Stomach (tissue), 9 donors: ENCODE results near the gene MARCHF3. TPM values are rescaled to one million over a fixed set of nuclear protein-coding genes. Genes with fewer than 3 reads are reported as not detected.

ENCODE experiments used
- DNase-seq, 2 donors: peaks; one replicate each; pipeline versions ENCODE4 v3.0.0 to v3.0.0-alpha.2; 2013 to 2019
- H3K27ac ChIP-seq, 5 donors: fragments of 200-600 bp in 4 of 5; sonication (generic) in 4 of 5; one replicate each; pipeline ENCODE4 v1.5.1; 2013 to 2019; ENCODE audit warnings: mild to moderate bottlenecking in 1 of 5, moderate library complexity in 1 of 5
- H3K27me3 ChIP-seq, 3 donors: fragments of 200-600 bp; sonication (generic); one replicate each; pipeline ENCODE4 v1.5.1; 2017 to 2019; ENCODE audit warnings: mixed run types in 1 of 3
- H3K36me3 ChIP-seq, 4 donors: fragments of 200-600 bp; sonication (generic); 1 replicate in 3 of 4; 2 replicates in 1 of 4; pipeline ENCODE4 v1.5.1; 2016 to 2019
- H3K4me1 ChIP-seq, 4 donors: fragments of 200-600 bp; sonication (generic); one replicate each; pipeline ENCODE4 v1.5.1; 2016 to 2019
- H3K4me3 ChIP-seq, 4 donors: fragments of 200-600 bp; sonication (generic) in 3 of 4; one replicate each; pipeline ENCODE4 v1.5.1; 2016 to 2019; ENCODE audit warnings: mild to moderate bottlenecking in 1 of 4
- H3K9me3 ChIP-seq, 4 donors: fragments of 200-600 bp; sonication (generic); one replicate each; pipeline ENCODE4 v1.5.1; 2016 to 2019
- EP300 ChIP-seq: sonication (generic); formaldehyde crosslinking; IDR thresholded peaks from one replicate; pipeline ENCODE4 v1.6.1; 2017; ENCODE audit warnings: antibody characterized with exemption
- POLR2A ChIP-seq, 4 donors: fragments of 450-650 bp; IDR thresholded peaks; one replicate each; pipeline ENCODE4 v1.6.1; 2016; ENCODE audit warnings: antibody characterized with exemption in 4 of 4, control low read depth in 2 of 4, mild to moderate bottlenecking in 1 of 4, moderate library complexity in 1 of 4
- POLR2AphosphoS5 ChIP-seq, 3 donors: sonication (generic); formaldehyde crosslinking; IDR thresholded peaks; one replicate each; pipeline ENCODE4 v1.6.1; 2016; ENCODE audit warnings: antibody characterized with exemption in 3 of 3
- WGBS, 5 donors: extraction: QIAGEN DNeasy Blood & Tissue Kit in 3 of 5; methylation state at CpG; one replicate each; pipeline versions ENCODE4 v1.1.5 to v1.1.7; 2013 to 2018; 5-methylcytosine and 5-hydroxymethylcytosine counted together
- intact Hi-C: fragments of 100-400 bp; cut with DNase I; formaldehyde crosslinking; loops from one replicate; pipeline ENCODE4 v1.15.1; 2023; ENCODE audit warnings: low total_unique reads
- polyA plus RNA-seq, 3 donors: library from polyadenylated mRNA; stranded (reverse); fragments of 200-250 nt; gene quantifications; one replicate each; pipeline ENCODE4 v1.2.3, GENCODE V29; 2013
- total RNA-seq, 5 donors: library from RNA; depleted of rRNA; stranded (reverse); fragments of >200 nt; gene quantifications; one replicate each; pipeline versions ENCODE4 v1.1.0 to v1.2.3, GENCODE V29; 2014 to 2016
- TF ChIP-seq, protein P1 (sequence below), 7 experiments: fragments of 450-650 bp in 4 of 7; fragments of 200-600 bp in 3 of 7; sonication (generic) in 3 of 7; IDR thresholded peaks; one replicate each; pipeline ENCODE4 v1.5.1; 2016 to 2019; ENCODE audit warnings: antibody characterized with exemption in 7 of 7, control low read depth in 2 of 7, mild to moderate bottlenecking in 1 of 7
- donor health status: healthy with polysubstance abuse.
- donor health status: Bipolar disorder and iron deficiency.
- donor health status: healthy.

Gene MARCHF3
- total and polyA plus RNA-seq, 8 donors = 1.1 to 11.9 (median 2.6) TPM; not detected in 1

- no peak overlapping the region for H3K27ac ChIP-seq
- H3K9me3 ChIP-seq = no peaks in the 10 kb centered on the region
- WGBS, 5 donors = 82 to 94% (median 90%) methylated on average over 5 of the region's 5 CpGs
- H3K27me3 ChIP-seq = no peaks in the 10 kb centered on the region
- no peak for TF ChIP-seq POLR2A (IDR thresholded peaks at IDR 0.05)
- no peak for TF ChIP-seq POLR2AphosphoS5 (IDR thresholded peaks at IDR 0.05)
- TF ChIP-seq, protein P1, sequence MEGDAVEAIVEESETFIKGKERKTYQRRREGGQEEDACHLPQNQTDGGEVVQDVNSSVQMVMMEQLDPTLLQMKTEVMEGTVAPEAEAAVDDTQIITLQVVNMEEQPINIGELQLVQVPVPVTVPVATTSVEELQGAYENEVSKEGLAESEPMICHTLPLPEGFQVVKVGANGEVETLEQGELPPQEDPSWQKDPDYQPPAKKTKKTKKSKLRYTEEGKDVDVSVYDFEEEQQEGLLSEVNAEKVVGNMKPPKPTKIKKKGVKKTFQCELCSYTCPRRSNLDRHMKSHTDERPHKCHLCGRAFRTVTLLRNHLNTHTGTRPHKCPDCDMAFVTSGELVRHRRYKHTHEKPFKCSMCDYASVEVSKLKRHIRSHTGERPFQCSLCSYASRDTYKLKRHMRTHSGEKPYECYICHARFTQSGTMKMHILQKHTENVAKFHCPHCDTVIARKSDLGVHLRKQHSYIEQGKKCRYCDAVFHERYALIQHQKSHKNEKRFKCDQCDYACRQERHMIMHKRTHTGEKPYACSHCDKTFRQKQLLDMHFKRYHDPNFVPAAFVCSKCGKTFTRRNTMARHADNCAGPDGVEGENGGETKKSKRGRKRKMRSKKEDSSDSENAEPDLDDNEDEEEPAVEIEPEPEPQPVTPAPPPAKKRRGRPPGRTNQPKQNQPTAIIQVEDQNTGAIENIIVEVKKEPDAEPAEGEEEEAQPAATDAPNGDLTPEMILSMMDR (IDR thresholded peaks at IDR 0.05) = no peak
- no peak for TF ChIP-seq EP300
- no peak for DNase-seq
- no peak overlapping the region for H3K4me3 ChIP-seq
- intact Hi-C loops = no loop called here
- H3K36me3 ChIP-seq = no peaks in the 10 kb centered on the region
- no peaks in the 10 kb centered on the region for H3K4me1 ChIP-seq
Observed at GRCh38 chr5:126939887-126940286, 90.5 kb downstream of the MARCHF3 start.

DNA sequence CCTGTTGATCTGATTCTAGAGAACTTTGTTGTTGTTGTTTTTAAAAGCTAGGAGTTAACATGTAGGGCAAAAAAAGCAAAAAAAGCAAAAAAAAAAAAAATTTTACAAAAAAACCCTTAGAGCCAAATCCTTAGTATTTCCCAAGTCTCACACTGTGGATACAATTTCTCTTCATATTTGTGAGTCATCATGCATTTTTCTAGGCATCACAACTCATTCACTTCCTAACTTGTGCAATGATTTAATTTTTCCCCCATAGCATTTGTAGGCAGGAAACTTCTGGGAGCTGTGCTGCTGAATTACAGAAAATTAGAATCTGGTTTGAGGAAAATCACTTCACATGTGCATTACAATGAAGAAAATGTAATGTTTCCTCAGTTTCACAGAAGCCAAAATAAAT, 91.9 kb downstream of the MARCHF3 start:
- Histone ChIP-seq H3K4me1 (no peaks in the 10 kb centered on the region), H3K4me3 (no peak overlapping the region), H3K27me3 (no peaks in the 10 kb centered on the region), H3K9me3 (no peaks in the 10 kb centered on the region), H3K27ac (no peak overlapping the region), H3K36me3 (no peaks in the 10 kb centered on the region)
- DNase-seq = no peak
- intact Hi-C loops = no loop called here
- TF ChIP-seq POLR2A (IDR thresholded peaks at IDR 0.05) = no peak
- no peak for TF ChIP-seq POLR2AphosphoS5 (IDR thresholded peaks at IDR 0.05)
- TF ChIP-seq, protein P1 (IDR thresholded peaks at IDR 0.05) = no peak
- TF ChIP-seq EP300 = no peak

GRCh38 chr5:126937771-126938170, 92.6 kb downstream of the MARCHF3 start:
- Histone ChIP-seq H3K9me3 (no peaks in the 10 kb centered on the region), H3K27ac (no peak overlapping the region), H3K4me1 (no peaks in the 10 kb centered on the region), H3K36me3 (no peaks in the 10 kb centered on the region), H3K4me3 (no peak overlapping the region), H3K27me3 (no peaks in the 10 kb centered on the region)
- no peak for DNase-seq
- WGBS, 5 donors = 83 to 93% (median 87%) methylated on average over 2 of the region's 2 CpGs
- no peak for TF ChIP-seq POLR2A (IDR thresholded peaks at IDR 0.05)
- TF ChIP-seq EP300 = no peak
- TF ChIP-seq, protein P1 (IDR thresholded peaks at IDR 0.05) = no peak
- TF ChIP-seq POLR2AphosphoS5 (IDR thresholded peaks at IDR 0.05) = no peak
- intact Hi-C loops = no loop called here

DNA sequence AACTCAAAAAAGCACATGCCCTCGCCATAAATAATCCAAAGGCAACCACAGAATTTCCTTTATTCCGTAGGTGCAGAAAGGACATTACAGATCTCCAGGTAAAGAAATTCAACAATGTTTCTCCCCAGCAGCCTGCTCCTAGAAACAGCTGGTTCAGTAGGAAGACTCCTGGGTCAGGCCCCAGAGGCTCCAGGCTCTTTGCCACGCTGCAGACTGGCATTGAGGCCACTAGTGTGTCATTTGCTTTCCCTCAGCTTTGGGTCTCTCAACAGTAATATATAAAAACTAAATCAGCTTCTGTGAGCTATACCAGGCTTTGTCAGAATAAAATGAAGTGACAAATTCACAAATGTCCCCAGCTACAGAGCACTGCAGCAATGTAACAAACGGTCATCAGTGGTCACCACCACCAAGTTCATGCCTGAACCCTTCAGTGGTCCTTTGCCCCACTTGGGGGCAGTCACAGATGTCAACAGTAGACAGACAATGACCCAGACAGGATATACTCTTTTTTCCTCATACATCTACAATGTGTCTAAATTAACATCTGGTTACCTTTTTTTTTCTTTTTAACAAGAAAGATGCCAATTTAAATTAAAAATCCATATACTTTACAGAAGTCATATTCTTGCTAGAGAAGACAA, 93.5 kb downstream of the MARCHF3 start:
- Histone ChIP-seq H3K4me1 (no peaks in the 10 kb centered on the region), H3K27ac (no peak overlapping the region), H3K9me3 (no peaks in the 10 kb centered on the region), H3K4me3 (no peak overlapping the region), H3K27me3 (no peaks in the 10 kb centered on the region), H3K36me3 (no peaks in the 10 kb centered on the region)
- WGBS, 5 donors = 88 to 89% (median 89%) methylated on average over 4 of the region's 4 CpGs
- DNase-seq = no peak
- intact Hi-C loops = no loop called here
- TF ChIP-seq POLR2A (IDR thresholded peaks at IDR 0.05) = no peak
- no peak for TF ChIP-seq POLR2AphosphoS5 (IDR thresholded peaks at IDR 0.05)
- no peak for TF ChIP-seq EP300
- TF ChIP-seq, protein P1 (IDR thresholded peaks at IDR 0.05) = no peak
